ENCODE results near the gene AAK1. TPM values are rescaled to one million over a fixed set of nuclear protein-coding genes. Genes with fewer than 3 reads are reported as not detected.

AAK1 gene
- polyA plus RNA-seq, 1 donor (not counting 4 experiments of a cell fraction or from before 2014, with no cell fraction given) = 12.3 TPM

GRCh38 chr2:69685321-69686048 lies 41.9 kb upstream of the AAK1 start:
- Histone ChIP-seq H3K4me2 (ENCODE audit: control insufficient read depth, extremely low read depth, insufficient read depth, low read depth, low read length) (peak overlapping the region; percentile 22), H3K4me3 (ENCODE audit: control insufficient read depth in 2 of 3, extremely low read depth in 1 of 3, insufficient read depth in 2 of 3, low read depth in 1 of 3, low read length in 3 of 3) (no peak overlapping the region), H3K4me1 (ENCODE audit: control insufficient read depth, extremely low read depth, insufficient read depth, low read length) (peaks cover 36% of the 10 kb centered on the region), H3K9me1 (ENCODE audit: control insufficient read depth, extremely low read depth, insufficient read depth, low read length) (no peaks in the 10 kb centered on the region), H3K36me3 (ENCODE audit: control insufficient read depth in 2 of 2, extremely low read depth in 1 of 2, insufficient read depth in 2 of 2, low read length in 2 of 2) (no peaks in the 10 kb centered on the region), H3K27me3 (ENCODE audit: control insufficient read depth, extremely low read depth, insufficient read depth, low read length) (no peaks in the 10 kb centered on the region), H3K79me2 (ENCODE audit: control insufficient read depth, insufficient read depth, low read length) (no peaks in the 10 kb centered on the region), H2AFZ (ENCODE audit: control insufficient read depth, low read length) (no peak overlapping the region), H4K20me1 (ENCODE audit: control insufficient read depth, extremely low read depth, insufficient read depth, low read length) (no peaks in the 10 kb centered on the region), H3K27ac (ENCODE audit: control insufficient read depth, insufficient read depth, low read length) (no peak overlapping the region), H3K9ac (ENCODE audit: control insufficient read depth, extremely low read depth, insufficient read depth, low read length) (no peak overlapping the region), H3K9me3 (ENCODE audit: control insufficient read depth, low read depth, low read length) (no peaks in the 10 kb centered on the region)
- peak; percentile 9 for FAIRE-seq
- TF ChIP-seq EZH2 (IDR thresholded peaks at IDR 0.05; ENCODE audit: low read length) (no peak), CTCF (optimal IDR thresholded peaks at IDR 0.05 in 1 of 3, IDR thresholded peaks at IDR 0.05 in 1 of 3, conservative IDR thresholded peaks at IDR 0.05 in 1 of 3; ENCODE audit: extremely low read depth in 1 of 3, insufficient read depth in 2 of 3, low read length in 3 of 3) (no peak)
- no peak for DNase-seq (ENCODE audit: low read depth, low spot score)
- dilution Hi-C loops (cut with MboI; ENCODE audit: extremely low pct_ligation_motif_present, low sequenced_read_pairs) = no loop called here

GRCh38 chr2:69683170-69683971 lies 39.8 kb upstream of the AAK1 start:
- H3K36me3 ChIP-seq (ENCODE audit: control insufficient read depth in 2 of 2, extremely low read depth in 1 of 2, insufficient read depth in 2 of 2, low read length in 2 of 2) = no peaks in the 10 kb centered on the region
- TF ChIP-seq EZH2 (IDR thresholded peaks at IDR 0.05; ENCODE audit: low read length) = no peak
- TF ChIP-seq CTCF (optimal IDR thresholded peaks at IDR 0.05 in 1 of 3, IDR thresholded peaks at IDR 0.05 in 1 of 3, conservative IDR thresholded peaks at IDR 0.05 in 1 of 3; ENCODE audit: extremely low read depth in 1 of 3, insufficient read depth in 2 of 3, low read length in 3 of 3) = no peak
- peaks cover 36% of the 10 kb centered on the region for H3K4me1 ChIP-seq (ENCODE audit: control insufficient read depth, extremely low read depth, insufficient read depth, low read length)
- no peaks in the 10 kb centered on the region for H4K20me1 ChIP-seq (ENCODE audit: control insufficient read depth, extremely low read depth, insufficient read depth, low read length)
- FAIRE-seq (peak; percentile 34), DNase-seq (ENCODE audit: low read depth, low spot score) (no peak)
- dilution Hi-C loops (cut with MboI; ENCODE audit: extremely low pct_ligation_motif_present, low sequenced_read_pairs) = no loop called here
- H3K4me2 ChIP-seq (ENCODE audit: control insufficient read depth, extremely low read depth, insufficient read depth, low read depth, low read length) = peak overlapping the region; percentile 55
- H3K9me1 ChIP-seq (ENCODE audit: control insufficient read depth, extremely low read depth, insufficient read depth, low read length) = no peaks in the 10 kb centered on the region
- H3K9me3 ChIP-seq (ENCODE audit: control insufficient read depth, low read depth, low read length) = no peaks in the 10 kb centered on the region
- H3K79me2 ChIP-seq (ENCODE audit: control insufficient read depth, insufficient read depth, low read length) = no peaks in the 10 kb centered on the region
- H2AFZ ChIP-seq (ENCODE audit: control insufficient read depth, low read length) = peak overlapping the region; percentile 88
- H3K27me3 ChIP-seq (ENCODE audit: control insufficient read depth, extremely low read depth, insufficient read depth, low read length) = no peaks in the 10 kb centered on the region
- H3K9ac ChIP-seq (ENCODE audit: control insufficient read depth, extremely low read depth, insufficient read depth, low read length) = peak overlapping the region; percentile 33
- H3K4me3 ChIP-seq (ENCODE audit: control insufficient read depth in 2 of 3, extremely low read depth in 1 of 3, insufficient read depth in 2 of 3, low read depth in 1 of 3, low read length in 3 of 3) = peak overlapping the region in 2 of 3 experiments; percentile 0 to 32
- peak overlapping the region; percentile 42 for H3K27ac ChIP-seq (ENCODE audit: control insufficient read depth, insufficient read depth, low read length)

Measured in keratinocyte (primary cell).